Skin of body (tissue), 2 donors: ENCODE measurements around the gene SPRR3. TPM values are rescaled to one million over a fixed set of nuclear protein-coding genes. Genes with fewer than 3 reads are reported as not detected.

Experiments
- DNase-seq: peaks from one replicate; lab custom pipeline; 2025; lab: John Stamatoyannopoulos, UW
- total RNA-seq: library from RNA; depleted of rRNA; stranded (reverse); fragments of >200 nt; gene quantifications from one replicate; pipeline ENCODE4 v1.2.3, GENCODE V29; 2014

Gene SPRR3
- 0.69 TPM for total RNA-seq

GRCh38 chr1:153001382-153001781 is at the start of gene SPRR3:
Gene SPRR3 (plus strand): TSS chr1:153001749. CDS start chr1:153003021, 1,272 bp downstream.
- no peak for DNase-seq

- no peak for DNase-seq
These were observed 47.8 kb upstream of the SPRR3 start for GRCh38 chr1:152953761-152954160.

- no peak for DNase-seq
These were observed 47.1 kb upstream of the SPRR3 start for GRCh38 chr1:152954436-152954835.

- DNase-seq: no peak
These were observed 44.0 kb upstream of the SPRR3 start for GRCh38 chr1:152957561-152957960.

- DNase-seq: no peak
These were observed 42.3 kb upstream of the SPRR3 start for GRCh38 chr1:152959273-152959672.

- DNase-seq: no peak
These were observed 41.6 kb upstream of the SPRR3 start for GRCh38 chr1:152959801-152960451.

GRCh38 chr1:152960452-152961044 is 41.0 kb upstream of the SPRR3 start:
- DNase-seq: no peak

- no peak for DNase-seq
These were observed 40.2 kb upstream of the SPRR3 start for GRCh38 chr1:152961226-152961891.

GRCh38 chr1:152962876-152963415 is 38.6 kb upstream of the SPRR3 start:
- DNase-seq: no peak

- no peak for DNase-seq
These were observed 37.0 kb upstream of the SPRR3 start for GRCh38 chr1:152964536-152964935.

GRCh38 chr1:152965853-152966252 is 35.7 kb upstream of the SPRR3 start:
- DNase-seq: no peak

- no peak for DNase-seq
These were observed 34.3 kb upstream of the SPRR3 start for GRCh38 chr1:152967201-152967600.

GRCh38 chr1:152968248-152968647 is 33.3 kb upstream of the SPRR3 start:
- DNase-seq: no peak

GRCh38 chr1:152969036-152969435 is 32.5 kb upstream of the SPRR3 start:
- no peak for DNase-seq

- DNase-seq: no peak
These were observed 31.1 kb upstream of the SPRR3 start, which contains the start of gene SPRR4 for GRCh38 chr1:152970495-152970894. Gene SPRR4 (plus strand): TSS chr1:152970648. CDS start chr1:152971891, 1,243 bp downstream.

- DNase-seq: no peak
These were observed 29.2 kb upstream of the SPRR3 start for GRCh38 chr1:152972196-152972886.

GRCh38 chr1:152976688-152977087 is 24.9 kb upstream of the SPRR3 start:
- DNase-seq: no peak

GRCh38 chr1:152977614-152978013 is 23.9 kb upstream of the SPRR3 start:
- no peak for DNase-seq

- no peak for DNase-seq
These were observed 20.9 kb upstream of the SPRR3 start for GRCh38 chr1:152980676-152981075.

GRCh38 chr1:152981146-152981871 is 20.2 kb upstream of the SPRR3 start:
- DNase-seq: no peak

- DNase-seq: no peak
These were observed 19.5 kb upstream of the SPRR3 start for GRCh38 chr1:152982076-152982475.
